GM21367 (cell line): ENCODE results near the gene RNU6-9.

ENCODE experiments used
- ATAC-seq: cut with Tn5 transposase; IDR thresholded peaks from one replicate; pipeline ENCODE4 v1.9.1; 2021; ENCODE audit not compliant: unreplicated experiment

The RNU6-9 gene

DNA sequence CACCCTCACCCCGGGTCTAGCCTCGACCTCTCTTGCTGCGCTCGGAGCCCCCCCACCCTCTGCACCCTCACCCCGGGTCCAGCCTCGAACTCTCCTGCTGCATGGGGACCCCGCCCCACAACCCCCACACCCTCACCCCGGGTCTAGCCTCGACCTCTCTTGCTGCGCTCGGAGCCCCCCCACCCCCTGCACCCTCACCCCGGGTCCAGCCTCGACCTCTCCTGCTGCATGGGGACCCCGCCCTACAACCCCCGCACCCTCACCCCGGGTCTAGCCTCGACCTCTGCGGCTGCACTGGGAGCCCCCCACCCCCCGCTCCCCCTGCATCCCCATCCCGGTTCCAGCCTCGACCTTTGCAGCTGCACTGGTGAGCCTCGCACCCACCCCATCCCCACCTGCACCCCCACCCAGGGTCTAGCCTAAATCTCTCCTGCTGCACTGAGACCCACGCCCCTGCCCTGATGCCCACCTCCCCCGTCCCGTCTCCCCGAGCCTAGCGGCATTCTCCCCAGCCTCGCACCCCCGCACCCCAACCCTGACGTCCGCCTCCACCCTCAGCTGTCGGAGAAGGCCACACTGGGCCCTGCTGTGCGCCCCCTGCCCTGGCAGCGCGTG is 32.0 kb upstream of the RNU6-9 start:
- no peak for ATAC-seq

DNA sequence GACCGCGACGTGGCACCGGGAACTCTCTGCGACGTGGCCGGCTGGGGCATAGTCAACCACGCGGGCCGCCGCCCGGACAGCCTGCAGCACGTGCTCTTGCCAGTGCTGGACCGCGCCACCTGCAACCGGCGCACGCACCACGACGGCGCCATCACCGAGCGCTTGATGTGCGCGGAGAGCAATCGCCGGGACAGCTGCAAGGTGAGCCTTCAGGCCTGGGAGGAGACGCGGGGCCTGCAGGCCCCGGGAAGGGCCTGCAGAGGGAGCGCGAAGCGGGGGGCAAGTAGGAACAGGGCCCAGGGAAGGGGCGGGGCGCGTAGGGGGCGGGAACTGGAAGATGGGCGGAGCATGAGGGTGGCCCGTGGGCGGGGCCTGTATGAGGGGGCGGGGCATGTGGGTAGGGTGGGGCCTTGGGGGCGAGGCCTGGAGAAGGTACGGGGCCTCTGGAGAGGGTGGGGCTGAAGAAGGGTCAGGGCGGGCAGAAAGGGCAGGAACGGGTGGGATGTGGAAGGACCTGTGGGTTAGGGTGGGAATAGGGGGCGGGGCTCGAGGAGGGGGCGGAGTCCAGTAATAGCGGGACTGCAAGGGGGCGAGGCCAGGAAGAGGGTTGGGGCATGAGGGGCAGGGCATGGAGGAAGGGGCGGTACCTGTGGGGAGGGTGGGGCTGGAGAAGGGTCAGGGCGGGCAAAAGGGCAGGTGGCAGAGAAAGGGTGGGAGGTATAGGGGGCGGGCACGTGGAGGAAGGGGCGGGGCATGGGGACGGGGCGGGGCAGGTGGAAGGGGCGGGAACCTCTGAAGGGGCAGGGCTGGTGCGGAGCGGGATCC is 31.3 kb upstream of the RNU6-9 start:
- no peak for ATAC-seq

DNA sequence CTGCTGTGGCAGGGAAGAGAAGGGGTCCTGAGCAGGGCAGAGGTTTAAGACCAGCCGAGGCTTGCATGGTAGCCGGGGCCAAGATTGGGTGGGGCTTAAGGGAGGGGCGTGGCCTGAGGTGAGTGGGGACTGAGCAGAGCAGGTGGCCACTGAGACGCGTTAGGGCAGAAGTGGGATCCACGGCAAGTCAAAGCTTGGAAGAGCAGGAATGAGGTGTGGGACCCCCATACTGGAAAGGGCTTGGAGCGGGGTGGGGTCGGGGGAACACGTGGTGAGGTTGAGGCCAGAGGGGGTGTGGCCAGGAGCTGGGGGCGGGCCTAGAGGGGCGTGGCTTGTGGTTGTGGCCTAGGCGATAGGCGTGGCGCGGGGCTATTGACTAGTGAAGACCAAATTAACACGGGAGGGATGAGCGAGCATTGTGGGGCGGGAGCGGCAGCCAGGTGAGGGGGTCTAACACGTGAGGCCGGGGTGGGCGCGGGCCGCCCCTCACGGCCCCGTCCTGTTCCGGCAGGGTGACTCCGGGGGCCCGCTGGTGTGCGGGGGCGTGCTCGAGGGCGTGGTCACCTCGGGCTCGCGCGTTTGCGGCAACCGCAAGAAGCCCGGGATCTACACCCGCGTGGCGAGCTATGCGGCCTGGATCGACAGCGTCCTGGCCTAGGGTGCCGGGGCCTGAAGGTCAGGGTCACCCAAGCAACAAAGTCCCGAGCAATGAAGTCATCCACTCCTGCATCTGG is 30.5 kb upstream of the RNU6-9 start:
- ATAC-seq: no peak

DNA sequence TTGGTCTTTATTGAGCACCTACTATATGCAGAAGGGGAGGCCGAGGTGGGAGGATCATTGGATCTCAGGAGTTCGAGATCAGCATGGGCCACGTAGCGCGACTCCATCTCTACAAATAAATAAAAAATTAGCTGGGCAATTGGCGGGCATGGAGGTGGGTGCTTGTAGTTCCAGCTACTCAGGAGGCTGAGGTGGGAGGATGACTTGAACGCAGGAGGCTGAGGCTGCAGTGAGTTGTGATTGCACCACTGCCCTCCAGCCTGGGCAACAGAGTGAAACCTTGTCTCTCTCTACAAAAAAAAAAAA is 30.0 kb upstream of the RNU6-9 start:
- no peak for ATAC-seq

DNA sequence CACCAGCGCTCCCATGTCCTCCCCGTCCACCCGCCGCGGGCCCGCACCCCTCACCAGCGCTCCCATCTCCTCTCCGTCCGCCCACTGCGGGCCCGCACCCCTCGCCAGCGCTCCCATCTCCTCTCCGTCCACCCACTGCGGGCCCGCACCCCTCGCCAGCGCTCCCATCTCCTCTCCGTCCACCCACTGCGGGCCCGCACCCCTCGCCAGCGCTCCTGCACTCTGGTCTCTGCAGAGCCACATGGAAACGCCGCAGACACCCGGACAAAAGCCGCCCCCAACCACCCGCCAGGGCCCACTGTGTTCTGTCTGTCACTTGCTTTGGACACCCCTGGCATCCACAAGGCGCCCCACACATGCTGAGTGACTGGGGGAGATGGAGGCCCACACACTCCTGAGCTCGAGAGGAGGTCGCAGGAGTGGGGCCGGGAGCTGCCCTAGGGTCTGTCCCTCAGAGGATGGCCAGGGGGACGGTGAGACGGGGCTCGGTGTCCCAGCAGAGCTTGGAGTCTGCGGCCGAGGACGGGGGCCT is 26.4 kb upstream of the RNU6-9 start:
- ATAC-seq: no peak

DNA sequence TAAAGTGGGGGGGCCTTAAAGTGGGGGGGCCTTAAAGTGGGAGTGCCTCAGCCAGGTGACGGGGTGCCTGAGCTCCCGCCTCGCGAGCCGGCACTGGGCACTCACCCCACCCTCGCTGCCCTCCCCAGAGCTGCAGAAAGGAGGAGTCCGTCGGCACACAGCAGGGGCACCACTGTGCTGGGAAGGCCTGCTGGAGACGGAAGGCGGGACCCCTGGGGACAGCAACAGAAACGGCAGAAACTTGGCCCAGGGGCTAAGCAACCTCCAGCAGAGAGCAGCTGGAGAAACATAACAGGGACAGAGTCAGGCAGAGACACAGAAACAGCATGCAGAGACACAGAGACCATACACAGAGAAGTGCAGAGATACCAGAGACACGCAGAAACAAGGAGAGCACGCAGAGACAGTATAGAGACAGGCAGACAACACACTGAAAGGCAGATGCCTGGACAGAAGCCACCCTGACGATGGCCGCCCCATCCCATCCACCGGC is 25.9 kb upstream of the RNU6-9 start:
- ATAC-seq: no peak

DNA sequence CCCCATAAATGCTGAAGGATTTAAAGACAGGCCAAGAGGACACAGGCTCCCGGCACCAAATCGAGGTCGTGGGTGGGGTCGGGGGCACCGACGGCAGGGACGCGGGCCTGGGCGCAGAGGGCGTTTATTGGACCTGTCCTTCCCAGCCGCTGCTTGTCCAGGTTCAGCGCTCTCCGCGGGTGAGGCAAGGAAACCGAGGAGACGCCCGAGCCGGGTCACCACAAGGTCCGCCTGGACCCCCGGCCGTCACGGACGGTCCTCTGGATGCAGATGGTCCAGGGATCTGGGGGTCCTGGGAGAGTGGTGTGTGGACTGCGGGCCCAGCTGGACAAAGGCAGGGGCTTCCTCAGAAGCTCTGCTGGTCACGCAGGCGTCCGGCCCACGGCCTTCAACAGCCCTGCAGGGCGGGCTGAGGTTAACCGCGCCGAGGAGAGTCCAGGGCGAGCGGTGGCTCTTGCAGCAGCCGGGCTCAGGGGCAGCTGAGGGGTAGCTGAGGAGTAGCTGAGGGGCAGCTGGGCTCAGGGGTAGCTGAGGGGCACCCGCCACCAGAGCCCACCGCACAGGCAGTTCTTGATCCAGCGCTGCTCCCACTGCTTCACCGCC is 25.3 kb upstream of the RNU6-9 start:
- no peak for ATAC-seq

DNA sequence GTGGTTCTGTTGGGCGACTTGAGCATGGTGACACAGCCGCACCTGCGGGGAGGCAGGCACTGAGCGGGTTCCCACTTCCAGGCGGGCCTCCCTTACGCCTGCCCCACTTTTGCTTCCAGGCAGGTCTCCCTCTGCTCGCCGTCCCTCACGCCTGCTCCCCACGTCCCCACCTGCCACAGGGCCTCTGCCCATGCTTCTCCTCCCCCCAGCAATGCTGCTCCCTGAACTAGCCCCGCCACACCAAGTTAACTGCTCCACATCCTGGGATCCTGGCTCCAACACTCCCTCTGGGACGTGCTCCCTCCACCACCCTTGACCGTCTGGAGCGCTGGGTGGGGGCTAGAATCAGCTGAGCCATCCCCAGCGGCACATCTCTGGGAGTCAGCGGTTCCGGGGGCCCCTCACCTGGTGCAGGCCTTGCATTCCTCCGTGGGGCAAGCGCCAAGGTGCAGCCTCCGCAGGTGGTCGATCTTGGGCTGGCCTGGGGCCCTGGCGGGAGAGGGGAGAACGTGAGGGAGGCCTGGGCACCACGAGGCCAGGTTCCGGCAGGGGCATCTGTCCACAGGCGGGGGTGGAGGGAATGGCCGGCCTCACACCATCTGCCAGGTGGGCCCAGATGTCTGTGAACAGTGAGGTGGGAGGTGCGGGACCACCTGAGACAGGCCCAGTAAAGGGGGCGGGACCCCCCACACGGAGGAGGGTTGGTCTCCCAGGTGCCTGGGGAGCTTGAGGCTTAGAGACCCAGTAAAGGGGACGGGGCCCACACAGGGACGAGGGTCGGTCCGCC is 24.6 kb upstream of the RNU6-9 start:
- ATAC-seq: no peak

DNA sequence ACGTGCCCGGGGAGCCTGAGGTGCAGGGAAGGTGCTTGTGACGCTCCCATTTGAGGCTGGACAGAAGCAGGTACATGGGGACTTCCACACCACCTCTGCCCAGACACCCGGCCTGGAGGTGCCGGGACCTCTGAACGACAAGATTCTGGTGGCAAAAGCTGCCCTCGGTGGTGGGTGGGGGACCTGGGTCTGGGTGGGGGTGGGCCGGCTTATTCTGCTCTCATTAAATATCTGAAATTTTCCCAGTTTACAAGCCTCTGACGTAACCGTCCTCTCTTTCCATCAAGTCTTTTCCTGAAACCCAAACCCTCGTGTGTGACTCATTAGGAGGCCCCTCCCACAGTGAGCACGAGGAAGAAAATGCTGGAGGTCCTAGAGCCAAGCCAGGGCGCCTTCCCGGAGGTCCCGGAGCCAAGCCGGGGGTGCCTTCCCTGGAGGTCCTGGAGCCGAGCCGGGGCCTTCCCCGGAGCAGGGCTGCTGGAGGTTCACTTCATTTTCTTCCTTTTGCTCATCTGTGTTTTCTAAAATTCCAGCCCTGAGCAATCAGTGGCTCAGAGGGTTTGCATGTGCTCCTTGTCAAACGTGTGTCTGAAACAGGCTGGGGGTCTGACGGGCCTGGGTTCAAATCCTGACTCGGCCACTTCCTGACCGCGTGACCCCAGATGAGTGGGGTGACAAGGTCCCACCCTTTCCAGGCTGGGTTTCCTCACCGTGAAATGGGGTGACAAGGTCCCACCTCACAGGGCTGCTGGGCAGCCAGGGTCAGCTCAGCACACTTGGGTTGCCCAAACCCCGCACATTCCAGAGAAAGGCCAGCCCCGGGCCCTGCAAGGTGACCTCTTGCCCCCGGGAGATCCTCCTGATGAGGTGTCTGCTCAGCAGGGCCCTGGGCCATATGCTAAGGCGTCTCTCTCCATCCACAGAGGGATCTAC is 23.8 kb upstream of the RNU6-9 start:
- ATAC-seq: no peak

DNA sequence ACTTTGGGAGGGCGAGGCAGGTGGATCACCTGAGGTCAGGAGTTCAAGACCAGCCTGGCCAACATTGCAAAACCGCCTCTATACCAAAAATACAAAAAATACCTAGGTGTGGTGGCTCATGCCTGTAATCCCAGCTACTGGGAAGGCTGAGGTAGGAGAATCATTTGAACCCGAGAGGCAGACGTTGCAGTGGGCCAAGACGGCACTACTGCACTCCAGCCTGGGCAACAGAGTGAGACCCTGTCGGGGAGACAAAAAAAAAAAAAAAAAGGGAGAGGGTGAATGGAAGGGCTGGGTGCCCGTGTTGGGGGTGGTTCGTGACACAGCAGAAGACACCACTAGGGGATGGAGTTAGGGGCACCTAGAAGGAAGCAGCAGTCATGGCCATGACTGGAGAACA is 23.0 kb upstream of the RNU6-9 start:
- ATAC-seq: no peak

DNA sequence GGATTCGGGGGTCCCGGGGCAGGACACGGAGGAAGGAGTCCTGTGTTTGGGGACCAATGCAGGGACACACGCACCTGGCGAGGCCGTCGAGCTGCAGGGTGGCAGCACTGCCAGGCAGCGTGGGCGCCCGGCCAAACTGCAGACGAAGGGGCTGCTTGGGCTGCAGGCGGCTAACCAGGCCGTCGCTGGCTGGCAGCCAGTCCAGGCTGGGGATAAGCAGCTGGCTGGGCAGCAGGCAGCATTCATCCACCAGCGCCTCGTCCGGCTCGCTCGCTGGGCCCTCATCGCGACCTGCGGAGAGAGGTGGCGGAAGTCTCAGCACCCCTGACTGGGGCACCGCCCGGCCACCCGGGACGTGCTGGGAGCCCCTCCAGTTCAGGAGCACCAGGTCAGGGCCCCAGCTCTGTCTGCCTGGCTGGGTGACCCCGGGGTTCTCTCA is 22.3 kb upstream of the RNU6-9 start:
- ATAC-seq: no peak

DNA sequence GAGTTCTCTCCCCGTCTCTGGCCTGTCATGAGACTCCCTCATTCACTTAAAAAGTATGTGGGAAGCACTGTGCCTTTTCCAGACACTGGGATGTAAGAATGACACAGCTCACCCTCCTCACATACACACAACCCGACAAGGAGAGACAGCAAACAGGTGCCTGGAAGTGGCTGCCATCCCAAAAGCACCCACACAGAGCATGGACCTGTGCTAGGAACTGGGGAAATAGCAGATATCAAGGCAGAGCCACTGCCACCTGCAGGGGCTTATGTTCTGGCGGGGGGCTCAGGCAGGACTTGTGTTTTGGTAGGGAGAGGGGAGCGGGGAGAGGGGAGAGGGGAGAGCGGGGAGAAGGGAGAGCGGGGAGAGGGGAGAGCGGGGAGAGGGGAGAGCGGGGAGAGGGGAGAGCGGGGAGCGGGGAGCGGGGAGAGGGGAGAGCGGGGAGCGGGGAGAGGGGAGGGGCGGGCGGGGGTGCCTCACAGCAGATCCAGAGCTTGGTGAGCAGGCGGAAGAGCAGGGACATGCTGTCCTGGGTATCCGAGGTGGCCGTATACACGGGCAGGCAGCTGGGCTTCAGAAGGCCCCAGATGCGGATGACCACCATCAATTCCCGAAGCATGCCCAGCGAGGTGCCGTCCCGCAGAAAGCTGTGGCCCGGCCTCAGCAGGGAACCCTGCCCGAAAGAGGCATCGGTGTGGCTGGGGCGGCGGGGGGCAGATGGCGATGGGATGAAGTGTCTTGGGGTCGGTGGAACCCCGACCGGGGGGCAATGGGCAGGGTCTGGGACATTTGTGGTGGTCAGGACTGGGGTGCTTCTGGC is 21.6 kb upstream of the RNU6-9 start:
- no peak for ATAC-seq

DNA sequence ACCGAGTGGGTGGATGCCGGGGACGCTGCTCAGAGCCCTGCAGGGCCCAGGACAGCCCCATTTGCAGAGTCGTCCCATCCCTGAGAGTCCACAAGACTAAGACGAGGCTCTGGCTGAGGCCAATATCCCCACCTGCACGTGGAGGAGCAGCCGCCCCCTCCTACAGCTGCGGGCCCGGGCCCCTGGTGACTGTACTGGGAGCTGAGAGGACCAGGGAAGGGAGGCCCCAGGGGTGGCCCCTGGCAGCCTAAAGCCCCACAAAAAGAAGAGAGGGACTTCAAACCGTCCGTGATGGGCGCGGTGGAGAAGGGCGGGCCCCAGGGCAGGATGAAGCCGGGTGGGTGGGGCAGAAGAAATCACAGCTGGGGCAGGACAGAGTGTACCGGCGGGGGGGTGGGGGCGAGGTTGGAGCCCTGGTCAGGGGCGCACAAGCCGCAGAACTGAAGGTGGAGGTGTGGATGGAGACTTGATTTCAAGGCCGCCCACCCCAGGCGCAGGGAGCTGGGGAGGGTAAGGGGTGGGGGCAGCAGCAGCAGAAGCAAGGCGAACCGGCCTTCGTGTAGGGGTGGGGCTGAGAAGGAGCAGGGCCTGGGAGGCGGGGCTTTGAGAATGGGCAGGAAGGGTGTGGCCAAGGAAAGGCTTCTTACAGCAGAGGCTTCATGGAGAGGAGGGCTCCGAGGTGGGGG is 20.9 kb upstream of the RNU6-9 start:
- ATAC-seq: peak; percentile 39

DNA sequence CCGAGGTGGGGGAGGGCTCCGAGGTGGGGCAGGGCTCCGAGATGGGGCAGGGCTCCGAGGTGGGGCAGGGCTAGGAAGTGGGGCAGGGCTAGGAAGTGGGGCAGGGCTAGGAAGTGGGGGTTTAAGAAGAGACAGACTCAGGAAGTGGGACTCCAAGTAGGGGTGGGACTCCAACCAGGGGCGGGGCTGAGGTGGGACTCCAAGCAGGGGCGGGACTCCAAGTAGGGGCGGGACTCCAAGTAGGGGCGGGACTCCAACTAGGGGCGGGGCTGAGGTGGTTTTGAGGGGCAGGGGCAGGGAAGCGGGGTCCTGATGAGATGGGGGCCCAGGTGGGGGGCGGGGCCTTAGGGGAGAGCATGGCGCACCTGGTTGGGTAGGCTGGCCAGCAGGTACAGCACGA is 20.2 kb upstream of the RNU6-9 start:
- no peak for ATAC-seq

DNA sequence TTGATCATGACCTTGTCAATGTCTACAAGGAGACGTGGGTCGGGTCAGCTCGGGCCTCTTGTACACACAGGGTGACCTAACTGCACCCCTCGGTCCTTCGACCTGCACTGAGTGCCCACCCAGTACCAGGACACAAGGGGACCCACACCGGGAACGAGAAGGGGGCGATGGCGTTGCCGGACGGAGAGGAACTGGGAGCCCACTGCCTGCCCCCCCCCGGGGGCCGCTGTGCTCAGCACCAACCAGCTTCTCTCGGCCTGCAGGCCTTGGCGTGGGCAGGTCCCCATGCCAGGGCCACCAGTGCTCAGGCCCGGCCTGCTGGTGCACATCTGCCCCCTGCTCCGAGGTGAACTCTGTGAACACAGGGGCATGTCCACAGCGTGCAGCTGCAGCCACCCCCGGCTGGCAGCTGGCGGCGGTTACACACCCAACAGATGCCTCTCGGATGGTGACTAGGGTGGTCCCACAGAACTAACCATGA is 19.7 kb upstream of the RNU6-9 start:
- ATAC-seq: no peak

DNA sequence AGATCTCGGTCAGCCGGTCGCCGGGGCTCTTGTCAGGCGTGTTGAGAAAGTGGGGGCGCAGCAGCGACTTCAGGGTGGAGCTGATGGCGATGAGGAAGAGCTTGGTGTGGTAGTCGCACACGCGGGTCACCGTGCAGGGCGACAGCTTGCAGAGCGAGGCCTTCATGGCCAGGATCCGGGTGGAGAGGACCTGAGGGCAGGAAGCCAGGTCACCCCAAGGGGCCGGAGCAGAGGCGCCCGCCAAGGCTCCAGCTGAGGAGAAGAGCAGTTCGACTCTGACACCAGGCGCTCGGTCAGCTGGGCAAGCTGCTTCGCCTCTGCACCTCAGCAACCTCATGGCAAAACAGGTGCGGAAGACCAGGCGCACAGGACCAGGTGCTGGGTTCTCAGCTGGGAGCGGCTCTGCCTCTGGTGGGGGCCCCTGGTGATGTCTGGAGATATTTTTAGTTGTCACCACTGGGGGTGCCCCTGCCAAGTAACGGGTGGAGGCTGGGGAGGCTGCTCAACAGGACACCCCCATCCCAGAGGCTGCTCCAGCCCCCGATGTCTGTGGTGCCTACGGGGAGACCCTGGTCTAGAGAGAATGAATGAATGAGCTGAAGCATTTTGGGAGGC is 17.9 kb upstream of the RNU6-9 start:
- ATAC-seq: no peak

DNA sequence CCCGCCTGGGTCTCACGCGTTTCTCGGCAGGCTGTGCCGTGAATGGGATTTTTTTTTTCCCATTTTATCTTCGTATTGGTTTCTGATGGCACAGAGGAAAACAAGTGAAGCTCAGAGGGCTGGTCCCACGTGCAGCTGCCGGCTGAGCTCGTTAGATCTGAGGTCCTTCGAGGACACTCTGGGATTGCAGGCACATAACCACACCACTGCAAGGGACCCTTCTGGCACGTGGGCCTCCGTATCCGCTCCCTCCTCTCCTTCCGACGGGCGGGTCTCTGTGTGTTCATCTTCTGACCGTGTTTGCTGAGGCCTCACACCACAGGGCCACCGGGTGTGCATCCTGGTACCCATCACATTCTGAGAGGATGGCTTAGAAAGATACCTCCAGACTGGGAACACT is 17.2 kb upstream of the RNU6-9 start:
- no peak for ATAC-seq
